ENCODE data around the gene RSPO3.

DNA sequence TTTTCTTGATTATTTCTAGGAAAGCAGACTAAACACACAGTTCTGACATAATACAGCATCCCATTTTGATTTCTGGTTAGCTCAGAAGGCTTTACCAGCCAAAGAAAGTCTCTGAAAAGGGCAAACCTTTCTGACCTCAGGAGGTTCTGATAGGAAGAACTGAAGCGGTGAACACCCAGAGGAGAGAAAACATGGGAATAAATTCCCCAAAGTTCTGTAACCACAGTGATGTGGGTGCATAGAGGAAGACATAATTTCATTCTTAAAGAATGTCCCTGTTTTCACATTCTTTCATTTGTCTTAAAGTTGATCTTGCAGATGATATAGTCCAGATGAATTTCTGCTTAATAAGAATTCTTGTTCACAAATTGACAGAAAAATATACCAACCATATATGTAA is 60.3 kb downstream of the RSPO3 start:
- TF ChIP-seq FOXK2 (IDR thresholded peaks at IDR 0.05) (no peak), PKNOX1 (IDR thresholded peaks at IDR 0.05) (no peak), TARDBP (IDR thresholded peaks at IDR 0.05) (no peak), CTBP1 (IDR thresholded peaks at IDR 0.05; ENCODE audit: borderline replicate concordance) (no peak), FOXM1 (IDR thresholded peaks at IDR 0.05; ENCODE audit: borderline replicate concordance) (no peak), LEF1 (IDR thresholded peaks at IDR 0.05; ENCODE audit: borderline replicate concordance) (no peak), BHLHE40 (IDR thresholded peaks at IDR 0.05; ENCODE audit: borderline replicate concordance) (no peak)

All from HEK293T (cell line).